Measurements from ENCODE around the gene EPHA5. TPM values are rescaled to one million over a fixed set of nuclear protein-coding genes. Genes with fewer than 3 reads are reported as not detected.
A peak's percentile ranks its signal among the peaks of the same experiment; 100 is the strongest.

Gene EPHA5
- polyA plus RNA-seq, 1 donor (not counting 4 experiments of a cell fraction or from before 2014, with no cell fraction given): not detected

DNA sequence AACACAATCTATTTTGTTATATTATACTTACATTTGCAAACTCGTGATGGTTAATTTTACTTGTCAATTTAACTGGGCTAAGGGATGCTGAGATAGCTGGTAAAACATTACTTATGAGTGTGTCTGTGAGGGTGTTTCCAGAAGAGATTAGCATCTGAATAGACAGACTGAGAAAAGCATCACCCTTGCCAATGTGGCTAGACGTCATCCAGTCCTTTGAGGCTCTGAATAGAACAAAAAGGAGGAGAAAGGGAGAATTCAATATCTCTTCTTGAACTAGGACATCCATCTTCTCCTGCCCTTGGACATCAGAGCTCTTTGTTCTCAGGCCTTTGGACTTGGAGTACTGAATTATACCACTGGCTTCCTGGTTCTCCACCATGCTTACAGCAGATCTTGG, 154.6 kb downstream of the EPHA5 start:
- H3K9me3 ChIP-seq (ENCODE audit: control insufficient read depth, low read depth, low read length): no peaks in the 10 kb centered on the region
- no peak for TF ChIP-seq EZH2 (IDR thresholded peaks at IDR 0.05; ENCODE audit: low read length)
- TF ChIP-seq, protein P1, sequence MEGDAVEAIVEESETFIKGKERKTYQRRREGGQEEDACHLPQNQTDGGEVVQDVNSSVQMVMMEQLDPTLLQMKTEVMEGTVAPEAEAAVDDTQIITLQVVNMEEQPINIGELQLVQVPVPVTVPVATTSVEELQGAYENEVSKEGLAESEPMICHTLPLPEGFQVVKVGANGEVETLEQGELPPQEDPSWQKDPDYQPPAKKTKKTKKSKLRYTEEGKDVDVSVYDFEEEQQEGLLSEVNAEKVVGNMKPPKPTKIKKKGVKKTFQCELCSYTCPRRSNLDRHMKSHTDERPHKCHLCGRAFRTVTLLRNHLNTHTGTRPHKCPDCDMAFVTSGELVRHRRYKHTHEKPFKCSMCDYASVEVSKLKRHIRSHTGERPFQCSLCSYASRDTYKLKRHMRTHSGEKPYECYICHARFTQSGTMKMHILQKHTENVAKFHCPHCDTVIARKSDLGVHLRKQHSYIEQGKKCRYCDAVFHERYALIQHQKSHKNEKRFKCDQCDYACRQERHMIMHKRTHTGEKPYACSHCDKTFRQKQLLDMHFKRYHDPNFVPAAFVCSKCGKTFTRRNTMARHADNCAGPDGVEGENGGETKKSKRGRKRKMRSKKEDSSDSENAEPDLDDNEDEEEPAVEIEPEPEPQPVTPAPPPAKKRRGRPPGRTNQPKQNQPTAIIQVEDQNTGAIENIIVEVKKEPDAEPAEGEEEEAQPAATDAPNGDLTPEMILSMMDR (optimal IDR thresholded peaks at IDR 0.05 in 1 of 3, IDR thresholded peaks at IDR 0.05 in 1 of 3, conservative IDR thresholded peaks at IDR 0.05 in 1 of 3; ENCODE audit: extremely low read depth in 1 of 3, insufficient read depth in 2 of 3, low read length in 3 of 3): no peak
- H3K4me2 ChIP-seq (ENCODE audit: control insufficient read depth, extremely low read depth, insufficient read depth, low read depth, low read length): no peak overlapping the region
- dilution Hi-C loops (cut with MboI; ENCODE audit: extremely low pct_ligation_motif_present, low sequenced_read_pairs): no loop called here
- no peak overlapping the region for H3K27ac ChIP-seq (ENCODE audit: control insufficient read depth, insufficient read depth, low read length)
- no peaks in the 10 kb centered on the region for H3K4me1 ChIP-seq (ENCODE audit: control insufficient read depth, extremely low read depth, insufficient read depth, low read length)
- no peak overlapping the region for H2AFZ ChIP-seq (ENCODE audit: control insufficient read depth, low read length)
- DNase-seq (ENCODE audit: low read depth, low spot score) (no peak), FAIRE-seq (no peak)
- H3K79me2 ChIP-seq (ENCODE audit: control insufficient read depth, insufficient read depth, low read length): no peaks in the 10 kb centered on the region
- H4K20me1 ChIP-seq (ENCODE audit: control insufficient read depth, extremely low read depth, insufficient read depth, low read length): no peaks in the 10 kb centered on the region
- no peaks in the 10 kb centered on the region for H3K9me1 ChIP-seq (ENCODE audit: control insufficient read depth, extremely low read depth, insufficient read depth, low read length)
- no peak overlapping the region for H3K9ac ChIP-seq (ENCODE audit: control insufficient read depth, extremely low read depth, insufficient read depth, low read length)
- H3K4me3 ChIP-seq (ENCODE audit: control insufficient read depth in 2 of 3, extremely low read depth in 1 of 3, insufficient read depth in 2 of 3, low read depth in 1 of 3, low read length in 3 of 3): no peak overlapping the region
- H3K27me3 ChIP-seq (ENCODE audit: control insufficient read depth, extremely low read depth, insufficient read depth, low read length): no peaks in the 10 kb centered on the region
- no peaks in the 10 kb centered on the region for H3K36me3 ChIP-seq (ENCODE audit: control insufficient read depth in 2 of 2, extremely low read depth in 1 of 2, insufficient read depth in 2 of 2, low read length in 2 of 2)

DNA sequence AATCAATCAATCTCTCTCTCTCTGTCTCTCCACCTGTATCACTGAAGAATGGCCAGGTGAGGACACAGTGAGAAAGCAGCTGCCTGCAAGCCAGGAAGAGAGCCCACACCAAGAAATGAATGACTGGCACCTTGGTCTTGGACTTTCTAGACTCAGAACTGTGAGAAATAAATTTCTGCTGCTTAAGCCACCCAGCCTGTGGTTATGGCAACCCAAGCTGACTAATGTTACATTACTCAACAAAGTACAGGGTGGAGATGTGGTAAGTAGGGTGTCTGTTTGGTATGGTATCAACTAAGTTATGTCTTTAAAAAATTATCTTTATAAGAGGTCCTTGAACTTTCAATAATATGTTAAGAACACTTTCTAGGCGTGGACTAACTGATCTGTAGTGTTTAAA, 159.3 kb downstream of the EPHA5 start:
- DNase-seq (ENCODE audit: low read depth, low spot score): no peak
- no peak overlapping the region for H3K9ac ChIP-seq (ENCODE audit: control insufficient read depth, extremely low read depth, insufficient read depth, low read length)
- H4K20me1 ChIP-seq (ENCODE audit: control insufficient read depth, extremely low read depth, insufficient read depth, low read length): no peaks in the 10 kb centered on the region
- H2AFZ ChIP-seq (ENCODE audit: control insufficient read depth, low read length): no peak overlapping the region
- no peak overlapping the region for H3K4me2 ChIP-seq (ENCODE audit: control insufficient read depth, extremely low read depth, insufficient read depth, low read depth, low read length)
- H3K4me1 ChIP-seq (ENCODE audit: control insufficient read depth, extremely low read depth, insufficient read depth, low read length): peaks cover 3% of the 10 kb centered on the region
- dilution Hi-C loops (cut with MboI; ENCODE audit: extremely low pct_ligation_motif_present, low sequenced_read_pairs): no loop called here
- H3K27me3 ChIP-seq (ENCODE audit: control insufficient read depth, extremely low read depth, insufficient read depth, low read length): no peaks in the 10 kb centered on the region
- H3K9me3 ChIP-seq (ENCODE audit: control insufficient read depth, low read depth, low read length): no peaks in the 10 kb centered on the region
- no peaks in the 10 kb centered on the region for H3K79me2 ChIP-seq (ENCODE audit: control insufficient read depth, insufficient read depth, low read length)
- TF ChIP-seq, protein P1 (optimal IDR thresholded peaks at IDR 0.05 in 1 of 3, IDR thresholded peaks at IDR 0.05 in 1 of 3, conservative IDR thresholded peaks at IDR 0.05 in 1 of 3; ENCODE audit: extremely low read depth in 1 of 3, insufficient read depth in 2 of 3, low read length in 3 of 3): no peak
- no peak for TF ChIP-seq EZH2 (IDR thresholded peaks at IDR 0.05; ENCODE audit: low read length)
- no peaks in the 10 kb centered on the region for H3K36me3 ChIP-seq (ENCODE audit: control insufficient read depth in 2 of 2, extremely low read depth in 1 of 2, insufficient read depth in 2 of 2, low read length in 2 of 2)
- no peak overlapping the region for H3K4me3 ChIP-seq (ENCODE audit: control insufficient read depth in 2 of 3, extremely low read depth in 1 of 3, insufficient read depth in 2 of 3, low read depth in 1 of 3, low read length in 3 of 3)
- H3K27ac ChIP-seq (ENCODE audit: control insufficient read depth, insufficient read depth, low read length): no peak overlapping the region
- no peaks in the 10 kb centered on the region for H3K9me1 ChIP-seq (ENCODE audit: control insufficient read depth, extremely low read depth, insufficient read depth, low read length)
- peak; percentile 80 for FAIRE-seq

All from keratinocyte (primary cell).